HG03521 (cell line): ENCODE data around the gene HINT1.
"Not testable (repeated sequence)": the region's sequence is repeated elsewhere in the genome, so short reads cannot be mapped to it uniquely, and the experiment has no call there.

Experiments
- ATAC-seq: cut with Tn5 transposase; IDR thresholded peaks from one replicate; pipeline ENCODE4 v1.9.1; 2021; ENCODE audit warnings: mild to moderate bottlenecking, moderate library complexity; ENCODE audit not compliant: unreplicated experiment

Gene HINT1

GRCh38 chr5:131165119-131165727 lies at the start of gene HINT1:
Gene HINT1, minus strand, starts transcription at chr5:131165256. Its CDS starts 51 bp downstream, at chr5:131165205.
- peak; percentile 82 for ATAC-seq

- no peak for ATAC-seq
Measured at GRCh38 chr5:131214609-131215227, 49.7 kb upstream of the HINT1 start.

GRCh38 chr5:131212471-131213021 lies 47.5 kb upstream of the HINT1 start:
- peak; percentile 36 for ATAC-seq

GRCh38 chr5:131211669-131212068 lies 46.6 kb upstream of the HINT1 start:
- ATAC-seq: no peak

- no peak for ATAC-seq
Measured at GRCh38 chr5:131210151-131210510, 45.1 kb upstream of the HINT1 start.

- peak; percentile 81 for ATAC-seq
Measured at GRCh38 chr5:131209506-131210150, 44.6 kb upstream of the HINT1 start.

GRCh38 chr5:131209175-131209505 lies 44.1 kb upstream of the HINT1 start:
- no peak for ATAC-seq

- no peak for ATAC-seq
Measured at GRCh38 chr5:131206772-131207171, 41.7 kb upstream of the HINT1 start.

GRCh38 chr5:131206061-131206460 lies 41.0 kb upstream of the HINT1 start:
- no peak for ATAC-seq

GRCh38 chr5:131204964-131205363 lies 39.9 kb upstream of the HINT1 start:
- no peak for ATAC-seq

- ATAC-seq: no peak
Measured at GRCh38 chr5:131200560-131200959, 35.5 kb upstream of the HINT1 start.

- ATAC-seq: no peak
Measured at GRCh38 chr5:131198625-131199024, 33.6 kb upstream of the HINT1 start.

GRCh38 chr5:131196331-131196730 lies 31.3 kb upstream of the HINT1 start:
- ATAC-seq: no peak

GRCh38 chr5:131195696-131196095 lies 30.6 kb upstream of the HINT1 start:
- ATAC-seq: no peak

- ATAC-seq: no peak
Measured at GRCh38 chr5:131194725-131195124, 29.7 kb upstream of the HINT1 start.

GRCh38 chr5:131193897-131194296 lies 28.8 kb upstream of the HINT1 start:
- ATAC-seq: not testable (repeated sequence)

- ATAC-seq: no peak
Measured at GRCh38 chr5:131193106-131193505, 28.1 kb upstream of the HINT1 start.

GRCh38 chr5:131186561-131187256 lies 21.7 kb upstream of the HINT1 start:
- ATAC-seq: no peak

GRCh38 chr5:131185523-131186104 lies 20.6 kb upstream of the HINT1 start:
- no peak for ATAC-seq

GRCh38 chr5:131182839-131183238 lies 17.8 kb upstream of the HINT1 start:
- ATAC-seq: no peak

- no peak for ATAC-seq
Measured at GRCh38 chr5:131180407-131180806, 15.4 kb upstream of the HINT1 start.
